B cell (primary cell): ENCODE results near the gene REEP5. TPM values are rescaled to one million over a fixed set of nuclear protein-coding genes. Genes with fewer than 3 reads are reported as not detected.

ENCODE experiments used
- ATAC-seq: fragments of 200-7000 bp; cut with Tn5 transposase; one replicate; pipeline ENCODE4 v1.10.0; 2021; ENCODE audit warnings: low read depth, mild to moderate bottlenecking, moderate number of reproducible peaks, moderate library complexity
- CTCF ChIA-PET: fragments of 350-600 bp; sonication (Branson Sonifier 250); formaldehyde crosslinking; loops from one replicate; lab custom pipeline; 2021; ENCODE audit warnings: antibody characterized with exemption, inconsistent platforms; lab: Charles Lee
- POLR2A ChIA-PET: fragments of 350-600 bp; sonication (Branson Sonifier 250); formaldehyde crosslinking; loops from one replicate; lab custom pipeline; 2021; ENCODE audit warnings: antibody characterized with exemption; lab: Charles Lee
- DNase-seq: peaks from one replicate; pipeline ENCODE4 v3.0.0; 2013
- H2AFZ ChIP-seq: 2 replicates; pipeline ENCODE4 v1.6.1; 2012; ENCODE audit warnings: mild to moderate bottlenecking, low read depth, low read length; ENCODE audit not compliant: insufficient read depth, poor library complexity, severe bottlenecking
- H3K27ac ChIP-seq, 2 donors: 1 replicate in 1 of 2; 2 replicates in 1 of 2; pipeline ENCODE4 v1.5.1; 2012 to 2013; ENCODE audit warnings: low read length in 2 of 2, mild to moderate bottlenecking in 2 of 2, moderate library complexity in 1 of 2
- H3K27me3 ChIP-seq, 4 experiments: fragments of 200-600 bp in 1 of 4; sonication (generic) in 1 of 4; replicated peaks in 1 of 4; 1 replicate in 2 of 4; 2 replicates in 2 of 4; pipeline versions ENCODE4 v1.6.1 to v1.7.0; 2013 to 2016; ENCODE audit warnings: low read length in 3 of 4, mild to moderate bottlenecking in 2 of 4, mixed read lengths in 1 of 4, moderate library complexity in 1 of 4; ENCODE audit not compliant: insufficient read depth in 4 of 4, control insufficient read depth in 3 of 4; ENCODE audit errors: control extremely low read depth in 1 of 4
- H3K36me3 ChIP-seq, 2 experiments: replicated peaks in 1 of 2; 1 replicate in 1 of 2; 2 replicates in 1 of 2; pipeline versions ENCODE4 v1.6.1 to v1.7.1; 2013; ENCODE audit warnings: low read length in 1 of 2; ENCODE audit not compliant: insufficient read depth in 2 of 2, control insufficient read depth in 1 of 2; ENCODE audit errors: control extremely low read depth in 1 of 2, extremely low read depth in 1 of 2
- H3K4me1 ChIP-seq, 2 donors: fragments of 200-600 bp in 1 of 2; sonication (generic) in 1 of 2; 1 replicate in 1 of 2; 2 replicates in 1 of 2; pipeline versions ENCODE4 v1.5.1 to v1.6.1; 2013 to 2017; ENCODE audit warnings: low read length in 2 of 2; ENCODE audit not compliant: control insufficient read depth in 2 of 2, insufficient read depth in 2 of 2
- H3K4me2 ChIP-seq: replicated peaks from 2 replicates; pipeline ENCODE3; 2012; ENCODE audit warnings: mild to moderate bottlenecking, low read depth, low read length; ENCODE audit not compliant: poor library complexity, severe bottlenecking
- H3K4me3 ChIP-seq, 5 experiments: fragments of 200-600 bp in 1 of 5; sonication (generic) in 1 of 5; 1 replicate in 3 of 5; 2 replicates in 2 of 5; pipeline versions ENCODE4 v1.5.1 to v1.7.0; 2011 to 2016; ENCODE audit warnings: low read length in 4 of 5, mild to moderate bottlenecking in 4 of 5, low read depth in 2 of 5, control low read depth in 1 of 5, moderate library complexity in 1 of 5; ENCODE audit not compliant: insufficient read depth in 1 of 5; ENCODE audit errors: control extremely low read depth in 1 of 5, extremely low read depth in 1 of 5
- H3K79me2 ChIP-seq: fragments of 200-600 bp; sonication (generic); one replicate; pipeline ENCODE4 v1.6.0; 2016; ENCODE audit warnings: low read length; ENCODE audit not compliant: control insufficient read depth, insufficient read depth
- H3K9ac ChIP-seq: fragments of 200-600 bp; sonication (generic); 2 replicates; pipeline ENCODE4 v1.6.1; 2017; ENCODE audit warnings: mild to moderate bottlenecking, low read length, moderate library complexity
- H3K9me3 ChIP-seq, 3 donors: one replicate each; pipeline versions ENCODE4 v1.6.1 to v1.7.1; 2013; ENCODE audit warnings: low read length in 2 of 3; ENCODE audit not compliant: control insufficient read depth in 2 of 3, insufficient read depth in 1 of 3; ENCODE audit errors: control extremely low read depth in 1 of 3
- H4K20me1 ChIP-seq: 2 replicates; pipeline ENCODE4 v1.6.0; 2012; ENCODE audit warnings: mild to moderate bottlenecking, low read length; ENCODE audit not compliant: insufficient read depth, control insufficient read depth, poor library complexity, severe bottlenecking
- H3K27ac Mint-ChIP-seq: one replicate; pipeline ENCODE4 v1.8.0; 2021; ENCODE audit warnings: mixed read lengths
- H3K27me3 Mint-ChIP-seq: one replicate; pipeline ENCODE4 v1.8.0; 2021; ENCODE audit warnings: mixed read lengths
- H3K4me1 Mint-ChIP-seq: one replicate; pipeline ENCODE4 v1.8.0; 2021; ENCODE audit warnings: mixed read lengths
- H3K4me3 Mint-ChIP-seq: one replicate; pipeline ENCODE4 v1.8.0; 2021; ENCODE audit warnings: mixed read lengths
- H3K9me3 Mint-ChIP-seq: one replicate; pipeline ENCODE4 v1.8.0; 2022; ENCODE audit warnings: mixed read lengths; ENCODE audit not compliant: insufficient read depth
- EZH2 ChIP-seq: IDR thresholded peaks from 2 replicates; pipeline ENCODE4 v1.6.1; 2012; ENCODE audit warnings: borderline replicate concordance, low read depth, mild to moderate bottlenecking, moderate library complexity, low read length; ENCODE audit not compliant: insufficient read depth, poor library complexity, severe bottlenecking
- WGBS: methylation state at CpG from one replicate; pipeline ENCODE4 v1.1.5; 2013; ENCODE audit warnings: missing lambda C conversion rate; ENCODE audit not compliant: insufficient coverage; 5-methylcytosine and 5-hydroxymethylcytosine counted together
- intact Hi-C: fragments of 100-400 bp; cut with micrococcal nuclease; formaldehyde crosslinking; loops from one replicate; pipeline ENCODE4 v1.10.0; 2022
- polyA plus RNA-seq: library from polyadenylated mRNA; depleted of rRNA; stranded (reverse); fragments of >200 nt; gene quantifications from 2 replicates; pipeline ENCODE4 v1.2.3, GENCODE V29; 2012
- total RNA-seq, 2 donors: library from RNA; stranded (reverse); fragments of 120-200 nt in 1 of 2; gene quantifications; 1 replicate in 1 of 2; 2 replicates in 1 of 2; pipeline versions ENCODE4 v1.2.3 to v1.2.4, GENCODE V29; 2013 to 2022
- TF ChIP-seq, protein P1 (sequence below): fragments of 200-600 bp; IDR thresholded peaks from one replicate; pipeline ENCODE4 v1.8.0; 2022; ENCODE audit warnings: antibody characterized with exemption, mild to moderate bottlenecking

Gene REEP5
- total and polyA plus RNA-seq, 2 donors (not counting 1 experiment from before 2014, with no cell fraction given) = 39.2 to 55.9 TPM

- H3K27ac Mint-ChIP-seq = no peak overlapping the region
- peaks cover 38% of the 10 kb centered on the region for H3K27me3 Mint-ChIP-seq
Observed at GRCh38 chr5:112854651-112855050, 67.4 kb downstream of the REEP5 start.

DNA sequence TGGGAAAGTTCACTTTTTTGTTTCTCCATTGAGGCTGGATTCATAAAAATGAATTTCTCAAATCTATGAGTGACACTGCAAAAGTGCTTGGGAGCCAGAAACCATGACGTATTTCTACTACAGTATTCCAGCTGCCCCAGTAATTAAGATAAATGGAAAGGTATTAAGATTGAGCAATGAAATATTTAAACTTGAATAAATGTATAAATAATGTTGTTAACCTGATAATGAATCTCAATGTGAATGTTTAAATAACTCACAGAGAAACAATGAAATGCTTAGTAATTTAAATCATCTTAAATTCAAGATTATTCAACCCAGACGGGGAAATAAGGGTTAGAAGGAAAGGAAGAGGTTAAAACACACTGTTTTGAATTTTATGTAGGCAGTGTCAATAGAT lies 72.1 kb downstream of the REEP5 start:
- no peaks in the 10 kb centered on the region for H3K79me2 ChIP-seq
- no peak overlapping the region for H3K4me2 ChIP-seq
- ATAC-seq (no peak), DNase-seq (no peak)
- WGBS = no CpG with 5 or more reads among the region's 2 CpGs
- H3K27me3 Mint-ChIP-seq = peaks cover 14% of the 10 kb centered on the region
- ChIA-PET CTCF (no interaction called here), POLR2A (no interaction called here)
- H2AFZ ChIP-seq = no peak overlapping the region
- peaks cover 4% of the 10 kb centered on the region for H3K9me3 Mint-ChIP-seq
- H3K27ac ChIP-seq = no peak overlapping the region
- peaks cover 5% of the 10 kb centered on the region for H3K4me1 Mint-ChIP-seq
- H3K4me3 Mint-ChIP-seq = no peak overlapping the region
- TF ChIP-seq, protein P1, sequence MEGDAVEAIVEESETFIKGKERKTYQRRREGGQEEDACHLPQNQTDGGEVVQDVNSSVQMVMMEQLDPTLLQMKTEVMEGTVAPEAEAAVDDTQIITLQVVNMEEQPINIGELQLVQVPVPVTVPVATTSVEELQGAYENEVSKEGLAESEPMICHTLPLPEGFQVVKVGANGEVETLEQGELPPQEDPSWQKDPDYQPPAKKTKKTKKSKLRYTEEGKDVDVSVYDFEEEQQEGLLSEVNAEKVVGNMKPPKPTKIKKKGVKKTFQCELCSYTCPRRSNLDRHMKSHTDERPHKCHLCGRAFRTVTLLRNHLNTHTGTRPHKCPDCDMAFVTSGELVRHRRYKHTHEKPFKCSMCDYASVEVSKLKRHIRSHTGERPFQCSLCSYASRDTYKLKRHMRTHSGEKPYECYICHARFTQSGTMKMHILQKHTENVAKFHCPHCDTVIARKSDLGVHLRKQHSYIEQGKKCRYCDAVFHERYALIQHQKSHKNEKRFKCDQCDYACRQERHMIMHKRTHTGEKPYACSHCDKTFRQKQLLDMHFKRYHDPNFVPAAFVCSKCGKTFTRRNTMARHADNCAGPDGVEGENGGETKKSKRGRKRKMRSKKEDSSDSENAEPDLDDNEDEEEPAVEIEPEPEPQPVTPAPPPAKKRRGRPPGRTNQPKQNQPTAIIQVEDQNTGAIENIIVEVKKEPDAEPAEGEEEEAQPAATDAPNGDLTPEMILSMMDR = no peak
- TF ChIP-seq EZH2 = no peak
- peaks cover 0 to 5% (median 1%) of the 10 kb centered on the region in 4 experiments for H3K27me3 ChIP-seq
- no peaks in the 10 kb centered on the region for H3K36me3 ChIP-seq
- H3K4me3 ChIP-seq = no peak overlapping the region
- peaks cover 0 to 9% of the 10 kb centered on the region in 2 donors for H3K4me1 ChIP-seq
- no peaks in the 10 kb centered on the region for H4K20me1 ChIP-seq
- H3K9ac ChIP-seq = no peak overlapping the region
- intact Hi-C loops = loop anchor here (5.0 to 10.0 kb wide), 3 partner anchors 55 to 112 kb away; no protein-coding TSS in a partner anchor
- no peak overlapping the region for H3K27ac Mint-ChIP-seq
- H3K9me3 ChIP-seq = peaks cover 0 to 11% (median 0%) of the 10 kb centered on the region in 3 donors

More at GRCh38 chr5:112854651-112855050, 67.4 kb downstream of the REEP5 start:
- Histone ChIP-seq H3K79me2 (no peaks in the 10 kb centered on the region), H3K4me2 (no peak overlapping the region), H4K20me1 (no peaks in the 10 kb centered on the region), H3K27me3 (peaks cover 0 to 13% (median 10%) of the 10 kb centered on the region in 4 experiments), H2AFZ (no peak overlapping the region), H3K4me3 (no peak overlapping the region), H3K9ac (no peak overlapping the region), H3K36me3 (no peaks in the 10 kb centered on the region), H3K27ac (no peak overlapping the region), H3K4me1 (no peaks in the 10 kb centered on the region), H3K9me3 (peaks cover 0 to 12% (median 1%) of the 10 kb centered on the region in 3 donors)
- WGBS = no CpG with 5 or more reads among the region's 1 CpG
- Mint-ChIP-seq H3K9me3 (peaks cover 5% of the 10 kb centered on the region), H3K4me1 (peaks cover 2% of the 10 kb centered on the region), H3K4me3 (no peak overlapping the region)
- ChIA-PET POLR2A (no interaction called here), CTCF (no interaction called here)
- DNase-seq (no peak), ATAC-seq (no peak)
- no peak for TF ChIP-seq EZH2
- TF ChIP-seq, protein P1 = no peak
- intact Hi-C loops = no loop called here
